Mucosa of stomach (tissue), 1 donor: Measurements from ENCODE around the gene RNF114.
"Not testable (repeated sequence)": the region's sequence is repeated elsewhere in the genome, so short reads cannot be mapped to it uniquely, and the experiment has no call there.

ENCODE experiments used
- H3K27me3 ChIP-seq: one replicate; pipeline ENCODE4 v1.7.0; 2013; ENCODE audit warnings: mild to moderate bottlenecking, low read length; ENCODE audit not compliant: control insufficient read depth, insufficient read depth
- H3K36me3 ChIP-seq: one replicate; pipeline ENCODE4 v1.7.0; 2013; ENCODE audit warnings: low read length; ENCODE audit not compliant: control insufficient read depth, insufficient read depth
- H3K4me1 ChIP-seq: one replicate; pipeline ENCODE4 v1.7.0; 2013; ENCODE audit warnings: mild to moderate bottlenecking, low read length; ENCODE audit not compliant: control insufficient read depth, insufficient read depth
- H3K4me3 ChIP-seq: one replicate; pipeline ENCODE4 v1.7.0; 2013; ENCODE audit warnings: low read length
- H3K9ac ChIP-seq: one replicate; pipeline ENCODE4 v1.7.0; 2013; ENCODE audit warnings: mild to moderate bottlenecking, low read length, moderate library complexity
- H3K9me3 ChIP-seq: one replicate; pipeline ENCODE4 v1.7.0; 2013; ENCODE audit warnings: mild to moderate bottlenecking, low read length, moderate library complexity; ENCODE audit not compliant: control insufficient read depth
- donor health status: Pancreatic carcinoma.

Gene RNF114

GRCh38 chr20:49942942-49943341 is 6.7 kb downstream of the RNF114 start:
- H3K4me3 ChIP-seq = no peak overlapping the region
- H3K9me3 ChIP-seq = no peaks in the 10 kb centered on the region
- H3K36me3 ChIP-seq = no peaks in the 10 kb centered on the region
- H3K27me3 ChIP-seq = no peaks in the 10 kb centered on the region
- peaks cover 10% of the 10 kb centered on the region for H3K4me1 ChIP-seq
- no peak overlapping the region for H3K9ac ChIP-seq

DNA sequence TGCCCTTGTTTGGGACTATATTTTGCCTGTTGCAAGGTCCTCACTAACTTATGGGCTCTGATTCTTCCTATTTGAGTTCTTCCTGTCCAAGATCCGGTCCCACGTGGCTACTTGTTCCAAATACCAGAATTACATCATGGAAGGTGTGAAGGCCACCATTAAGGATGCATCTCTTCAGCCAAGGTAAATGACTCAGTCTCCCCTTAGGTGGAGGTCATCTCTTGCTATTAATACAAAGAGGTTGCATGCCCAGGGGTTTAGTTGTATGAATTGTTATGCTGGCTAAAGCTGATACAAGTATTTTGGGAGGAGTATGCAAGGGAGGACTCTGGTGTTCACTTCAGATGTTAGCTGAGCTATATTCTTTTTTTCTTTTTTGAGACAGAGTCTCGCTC is 9.1 kb downstream of the RNF114 start:
- Histone ChIP-seq H3K9me3 (no peaks in the 10 kb centered on the region), H3K4me1 (no peaks in the 10 kb centered on the region), H3K27me3 (no peaks in the 10 kb centered on the region), H3K36me3 (peaks cover 8% of the 10 kb centered on the region), H3K4me3 (no peak overlapping the region), H3K9ac (no peak overlapping the region)

DNA sequence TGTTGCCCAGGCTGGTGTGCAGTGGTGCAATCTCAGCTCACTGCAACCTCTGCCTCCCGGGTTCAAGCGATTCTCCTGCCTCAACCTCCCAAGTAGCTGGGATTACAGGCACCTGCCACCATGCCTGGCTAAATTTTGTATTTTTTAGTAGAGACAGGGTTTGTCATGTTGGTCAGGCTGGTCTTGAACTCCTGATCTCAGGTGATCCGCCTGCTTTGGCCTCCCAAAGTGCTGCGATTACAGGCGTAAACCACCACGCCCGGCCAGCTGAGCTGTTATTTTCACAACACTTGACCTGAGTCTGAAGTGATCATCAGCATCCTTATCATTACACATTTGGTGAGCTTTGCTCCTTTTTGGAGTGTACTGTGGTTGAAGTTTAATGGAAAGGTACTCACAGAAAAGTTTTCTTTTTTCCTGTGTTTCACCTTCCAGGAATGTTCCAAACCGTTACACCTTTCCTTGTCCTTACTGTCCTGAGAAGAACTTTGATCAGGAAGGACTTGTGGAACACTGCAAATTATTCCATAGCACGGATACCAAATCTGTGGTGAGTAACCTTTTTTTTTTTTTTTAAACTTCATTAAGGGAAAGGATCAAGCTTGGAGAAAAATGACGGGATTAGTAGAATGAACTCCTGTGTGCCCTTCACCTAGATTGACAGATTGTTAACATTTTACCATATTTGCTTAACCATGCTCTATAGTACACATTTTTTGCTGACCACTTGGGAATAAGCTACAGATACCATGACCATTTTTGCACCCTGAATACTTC is 9.7 kb downstream of the RNF114 start:
- Histone ChIP-seq H3K4me3 (no peak overlapping the region), H3K9ac (no peak overlapping the region), H3K36me3 (peaks cover 8% of the 10 kb centered on the region), H3K9me3 (no peaks in the 10 kb centered on the region), H3K4me1 (no peaks in the 10 kb centered on the region), H3K27me3 (no peaks in the 10 kb centered on the region)

- Histone ChIP-seq H3K36me3 (peaks cover 8% of the 10 kb centered on the region), H3K4me1 (no peaks in the 10 kb centered on the region), H3K4me3 (no peak overlapping the region), H3K9ac (no peak overlapping the region), H3K27me3 (no peaks in the 10 kb centered on the region), H3K9me3 (no peaks in the 10 kb centered on the region)
These were observed 12.0 kb downstream of the RNF114 start for GRCh38 chr20:49948178-49948577.

- H3K27me3 ChIP-seq = no peaks in the 10 kb centered on the region
- H3K9ac ChIP-seq = no peak overlapping the region
- no peaks in the 10 kb centered on the region for H3K9me3 ChIP-seq
- H3K4me1 ChIP-seq = no peaks in the 10 kb centered on the region
- peaks cover 8% of the 10 kb centered on the region for H3K36me3 ChIP-seq
- no peak overlapping the region for H3K4me3 ChIP-seq
These were observed 12.8 kb downstream of the RNF114 start for GRCh38 chr20:49948809-49949507.

GRCh38 chr20:49951151-49951550 is 15.0 kb downstream of the RNF114 start:
- H3K4me1 ChIP-seq = no peaks in the 10 kb centered on the region
- peaks cover 8% of the 10 kb centered on the region for H3K36me3 ChIP-seq

DNA sequence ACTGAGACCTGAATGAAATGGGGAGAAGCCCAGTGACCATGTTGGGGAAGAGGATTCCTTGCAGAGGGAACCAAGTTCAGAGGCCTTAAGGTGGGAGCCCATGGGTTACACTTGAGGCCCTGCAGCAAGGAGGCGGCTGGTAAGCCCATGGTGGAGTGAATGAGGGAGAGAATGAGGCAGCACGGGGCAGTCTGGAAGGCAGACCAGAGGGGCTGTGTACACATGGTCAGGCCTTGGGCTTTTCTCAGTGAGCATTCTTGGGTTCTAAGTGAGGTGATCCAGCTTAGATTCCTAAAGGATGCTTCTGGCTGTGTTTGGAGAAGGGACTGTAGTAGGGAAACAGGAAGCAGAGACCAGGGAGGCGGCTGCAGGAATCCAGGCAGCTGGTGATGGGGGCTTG is 19.0 kb downstream of the RNF114 start:
- Histone ChIP-seq H3K9me3 (no peaks in the 10 kb centered on the region), H3K4me3 (no peak overlapping the region), H3K4me1 (no peaks in the 10 kb centered on the region), H3K36me3 (no peaks in the 10 kb centered on the region), H3K27me3 (no peaks in the 10 kb centered on the region), H3K9ac (no peak overlapping the region)

More at GRCh38 chr20:49951151-49951550, 15.0 kb downstream of the RNF114 start:
- no peak overlapping the region for H3K9ac ChIP-seq
- no peak overlapping the region for H3K4me3 ChIP-seq
- H3K27me3 ChIP-seq = no peaks in the 10 kb centered on the region
- no peaks in the 10 kb centered on the region for H3K9me3 ChIP-seq

GRCh38 chr20:49955830-49956396 is 19.7 kb downstream of the RNF114 start:
- not testable (repeated sequence) for H3K27me3 ChIP-seq, H3K36me3 ChIP-seq, H3K9me3 ChIP-seq, H3K4me3 ChIP-seq, H3K9ac ChIP-seq, H3K4me1 ChIP-seq

DNA sequence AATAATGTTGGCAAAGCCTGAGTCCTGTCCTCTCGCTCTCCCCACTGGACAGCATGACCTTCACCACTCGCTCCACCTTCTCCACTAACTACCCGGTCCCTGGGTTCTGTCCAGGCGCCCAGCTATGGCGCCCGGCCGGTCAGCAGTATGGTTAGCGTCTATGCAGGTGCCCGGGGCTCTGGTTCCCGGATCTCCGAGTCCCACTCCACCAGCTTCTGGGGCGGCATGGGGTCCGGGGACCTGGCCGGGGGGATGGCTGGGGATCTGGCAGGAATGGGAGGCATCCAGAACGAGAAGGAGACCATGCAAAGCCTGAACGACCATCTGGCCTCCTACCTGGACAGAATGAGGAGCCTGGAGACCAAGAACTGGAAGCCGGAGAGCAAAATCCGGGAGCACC is 20.5 kb downstream of the RNF114 start:
- Histone ChIP-seq H3K4me1 (no peaks in the 10 kb centered on the region), H3K36me3 (no peaks in the 10 kb centered on the region), H3K4me3 (no peak overlapping the region), H3K9me3 (no peaks in the 10 kb centered on the region), H3K27me3 (no peaks in the 10 kb centered on the region), H3K9ac (no peak overlapping the region)

DNA sequence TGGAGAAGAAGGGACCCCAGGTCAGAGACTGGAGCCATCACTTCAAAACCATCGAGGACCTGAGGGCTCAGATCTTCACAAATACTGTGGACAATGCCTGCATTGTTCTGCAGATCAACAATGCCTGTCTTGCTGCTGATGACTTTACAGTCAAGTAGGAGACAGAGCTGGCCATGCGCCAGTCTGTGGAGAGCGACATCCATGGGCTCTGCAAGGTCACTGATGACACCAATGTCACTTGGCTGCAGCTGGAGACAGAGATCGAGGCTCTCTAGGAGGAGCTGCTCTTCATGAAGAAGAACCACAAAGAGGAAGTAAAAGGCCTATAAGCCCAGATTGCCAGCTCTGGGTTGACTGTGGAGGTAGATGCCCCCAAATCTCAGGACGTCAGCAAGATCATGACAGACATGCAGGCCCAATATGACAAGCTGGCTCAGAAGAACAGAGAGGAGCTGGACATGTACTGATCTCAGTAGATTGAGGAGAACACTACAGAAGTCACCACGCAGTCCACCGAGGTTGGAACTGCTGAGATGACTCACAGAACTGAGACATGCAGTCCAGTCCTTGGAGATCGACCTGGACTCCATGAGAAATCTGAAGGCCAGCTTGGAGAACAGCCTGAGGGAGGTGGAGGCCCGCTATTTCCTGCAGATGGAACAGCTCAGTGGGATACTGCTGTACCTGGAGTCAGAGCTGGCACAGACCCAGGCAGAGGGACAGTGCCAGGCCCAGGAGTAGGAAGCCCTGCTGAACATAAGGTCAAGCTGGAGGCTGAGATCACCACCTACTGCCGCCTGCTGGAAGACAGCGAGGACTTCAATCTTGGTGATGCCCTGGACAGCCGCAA is 21.1 kb downstream of the RNF114 start:
- not testable (repeated sequence) for H3K9me3 ChIP-seq, H3K4me3 ChIP-seq, H3K9ac ChIP-seq, H3K36me3 ChIP-seq, H3K27me3 ChIP-seq, H3K4me1 ChIP-seq

DNA sequence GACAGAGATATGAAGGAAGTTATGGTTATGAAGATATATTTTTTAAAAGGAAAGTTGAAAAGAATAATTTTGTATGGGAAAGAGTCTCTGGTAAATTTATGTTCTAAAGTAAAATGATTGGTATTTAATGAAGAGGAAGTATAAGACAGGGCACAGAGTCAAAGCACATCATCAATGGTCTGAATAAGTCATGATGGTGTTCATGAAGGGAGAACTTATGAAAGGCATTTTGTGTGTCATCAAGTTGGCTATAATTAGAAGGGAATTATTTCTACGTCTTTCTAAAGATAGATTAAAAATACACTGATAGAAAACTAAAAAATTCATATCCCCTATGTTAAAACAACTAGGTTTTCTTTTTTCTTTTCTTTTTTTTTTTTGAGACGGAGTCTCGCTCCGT is 25.2 kb downstream of the RNF114 start:
- H3K36me3 ChIP-seq = no peaks in the 10 kb centered on the region
- no peaks in the 10 kb centered on the region for H3K27me3 ChIP-seq
- no peak overlapping the region for H3K4me3 ChIP-seq
- H3K9me3 ChIP-seq = no peaks in the 10 kb centered on the region
- no peaks in the 10 kb centered on the region for H3K4me1 ChIP-seq
- no peak overlapping the region for H3K9ac ChIP-seq
